T-cell (primary cell): Measurements from ENCODE around the gene ZNF268. TPM values are rescaled to one million over a fixed set of nuclear protein-coding genes. Genes with fewer than 3 reads are reported as not detected.

Experiments used
- ATAC-seq, 4 experiments: fragments of 200-7000 bp in 3 of 4; fragments of 150-1000 bp in 1 of 4; cut with Tn5 transposase; replicated peaks in 1 of 4; 1 replicate in 3 of 4; 2 replicates in 1 of 4; pipeline ENCODE4 v1.10.0; 2021; ENCODE audit warnings: moderate library complexity in 3 of 4, mild to moderate bottlenecking in 2 of 4, moderate number of reproducible peaks in 1 of 4
- CTCF ChIA-PET, 2 donors: fragments of 300-600 bp; sonication (Branson Sonifier 250); formaldehyde crosslinking; loops; one replicate each; lab custom pipeline; 2022; ENCODE audit warnings: antibody characterized with exemption in 2 of 2; lab: Charles Lee
- POLR2A ChIA-PET, 2 donors: fragments of 300-600 bp; sonication (Branson Sonifier 250); formaldehyde crosslinking; loops; one replicate each; lab custom pipeline; 2022; ENCODE audit warnings: antibody characterized with exemption in 2 of 2; lab: Charles Lee
- DNase-seq, 35 experiments: peaks; one replicate each; pipeline versions ENCODE4 v3.0.0 to v3.0.0-alpha.2; 2013 to 2023
- H3K27ac ChIP-seq: one replicate; pipeline ENCODE4 v1.5.1; 2013; ENCODE audit warnings: low read length
- H3K27me3 ChIP-seq, 2 experiments: replicated peaks in 1 of 2; 1 replicate in 1 of 2; 2 replicates in 1 of 2; pipeline versions ENCODE4 v1.6.1 to v1.7.0; 2013; ENCODE audit warnings: low read length in 1 of 2, mixed read lengths in 1 of 2; ENCODE audit not compliant: control insufficient read depth in 2 of 2, insufficient read depth in 2 of 2; ENCODE audit errors: extremely low read depth in 1 of 2
- H3K36me3 ChIP-seq, 2 donors: 1 replicate in 1 of 2; 2 replicates in 1 of 2; pipeline versions ENCODE4 v1.6.1 to v1.7.0; 2013; ENCODE audit warnings: low read length in 1 of 2; ENCODE audit not compliant: control insufficient read depth in 2 of 2, insufficient read depth in 1 of 2; ENCODE audit errors: extremely low read depth in 1 of 2
- H3K4me1 ChIP-seq, 2 experiments: 1 replicate in 1 of 2; 2 replicates in 1 of 2; pipeline versions ENCODE4 v1.6.1 to v1.7.0; 2013; ENCODE audit warnings: low read length in 2 of 2, mixed read lengths in 1 of 2; ENCODE audit not compliant: insufficient read depth in 2 of 2, control insufficient read depth in 1 of 2; ENCODE audit errors: extremely low read depth in 1 of 2
- H3K4me3 ChIP-seq, 2 donors: 1 replicate in 1 of 2; 2 replicates in 1 of 2; pipeline versions ENCODE4 v1.5.1 to v1.7.0; 2013; ENCODE audit warnings: mild to moderate bottlenecking in 2 of 2, low read length in 1 of 2, moderate library complexity in 1 of 2; ENCODE audit not compliant: control insufficient read depth in 1 of 2; ENCODE audit errors: extremely low read depth in 1 of 2
- H3K9me3 ChIP-seq: 2 replicates; pipeline ENCODE4 v1.7.0; 2013
- H3K27ac Mint-ChIP-seq, 2 donors: one replicate each; pipeline ENCODE4 v1.8.0; 2020 to 2021; ENCODE audit warnings: mild to moderate bottlenecking in 2 of 2, mixed read lengths in 2 of 2
- H3K27me3 Mint-ChIP-seq, 2 donors: one replicate each; pipeline ENCODE4 v1.8.0; 2021 to 2022; ENCODE audit warnings: mixed read lengths in 2 of 2
- H3K36me3 Mint-ChIP-seq: one replicate; pipeline ENCODE4 v1.8.0; 2021; ENCODE audit warnings: mixed read lengths
- H3K4me1 Mint-ChIP-seq, 3 donors: one replicate each; pipeline ENCODE4 v1.8.0; 2020 to 2022; ENCODE audit warnings: mixed read lengths in 3 of 3, mild to moderate bottlenecking in 1 of 3
- H3K4me3 Mint-ChIP-seq, 3 donors: one replicate each; pipeline ENCODE4 v1.8.0; 2020 to 2022; ENCODE audit warnings: mild to moderate bottlenecking in 3 of 3, mixed read lengths in 3 of 3, moderate library complexity in 3 of 3
- H3K9me3 Mint-ChIP-seq, 3 donors: one replicate each; pipeline ENCODE4 v1.8.0; 2020 to 2022; ENCODE audit warnings: mixed read lengths in 3 of 3
- WGBS: methylation state at CpG from one replicate; pipeline ENCODE4 v1.1.5; 2013; ENCODE audit warnings: missing lambda C conversion rate; ENCODE audit not compliant: insufficient coverage; 5-methylcytosine and 5-hydroxymethylcytosine counted together
- total RNA-seq, 35 experiments: library from RNA in 6 of 35; stranded (reverse) in 6 of 35; fragments of 120-200 nt in 1 of 35; gene quantifications; one replicate each; pipeline versions ENCODE4 v1.2.1 to v1.2.4 and lab custom pipeline; 2013 to 2026

Gene ZNF268
- total RNA-seq, 5 donors from 2014 or later (not counting 1 experiment from before 2014, with no cell fraction given) = 19.0 to 30.9 (median 27.7) TPM

GRCh38 chr12:133174901-133175300 is 6.4 kb upstream of the ZNF268 start:
- H3K27me3 ChIP-seq = peaks cover 0 to 15% of the 10 kb centered on the region in 2 experiments
- H3K27ac ChIP-seq = no peak overlapping the region
- Mint-ChIP-seq H3K27ac (no peak overlapping the region), H3K4me1 (no peaks in the 10 kb centered on the region), H3K9me3 (peaks cover 16 to 50% (median 50%) of the 10 kb centered on the region in 3 donors), H3K27me3 (no peaks in the 10 kb centered on the region), H3K36me3 (peaks cover 31% of the 10 kb centered on the region), H3K4me3 (no peak overlapping the region)
- no peaks in the 10 kb centered on the region for H3K36me3 ChIP-seq
- no peaks in the 10 kb centered on the region for H3K4me1 ChIP-seq
- WGBS = no CpG with 5 or more reads among the region's 1 CpG
- POLR2A ChIA-PET = no interaction called here
- CTCF ChIA-PET = no interaction called here
- ATAC-seq = no peak
- H3K9me3 ChIP-seq = no peaks in the 10 kb centered on the region
- DNase-seq = no peak
- H3K4me3 ChIP-seq = no peak overlapping the region

- POLR2A ChIA-PET = interaction anchor here in 1 of 2 donors (0.7 kb wide), 1 partner anchor 101 kb away, joined by 3 read pairs; no protein-coding TSS in a partner anchor
- H3K4me1 Mint-ChIP-seq = peaks cover 23 to 27% (median 26%) of the 10 kb centered on the region in 3 donors
- peak overlapping the region; percentile 88 for H3K27ac ChIP-seq
- no peaks in the 10 kb centered on the region for H3K27me3 ChIP-seq
- peaks cover 3 to 13% of the 10 kb centered on the region in 2 experiments for H3K4me1 ChIP-seq
- no CpG with 5 or more reads among the region's 8 CpGs for WGBS
- no peak overlapping the region for H3K4me3 ChIP-seq
- peak overlapping the region; percentile 42 to 98 (median 57) for H3K4me3 Mint-ChIP-seq
- DNase-seq = no peak
- peaks cover 25 to 62% (median 53%) of the 10 kb centered on the region in 3 donors for H3K9me3 Mint-ChIP-seq
- no peaks in the 10 kb centered on the region for H3K27me3 Mint-ChIP-seq
- H3K36me3 Mint-ChIP-seq = peaks cover 60% of the 10 kb centered on the region
- peaks cover 3% of the 10 kb centered on the region for H3K9me3 ChIP-seq
- ATAC-seq = no peak
- H3K36me3 ChIP-seq = peaks cover 18 to 28% of the 10 kb centered on the region in 2 donors
- no peak overlapping the region for H3K27ac Mint-ChIP-seq
- CTCF ChIA-PET = interaction anchor here (1.0 kb wide), 2 partner anchors 51 to 99 kb away, joined by 3 to 5 read pairs; partner anchors contain the start of genes ZNF10 (in 1 of the 2) and ZNF891 (in 1 of the 2)
These were observed 626 bp upstream of the ZNF268 start for GRCh38 chr12:133180669-133181068.

DNA sequence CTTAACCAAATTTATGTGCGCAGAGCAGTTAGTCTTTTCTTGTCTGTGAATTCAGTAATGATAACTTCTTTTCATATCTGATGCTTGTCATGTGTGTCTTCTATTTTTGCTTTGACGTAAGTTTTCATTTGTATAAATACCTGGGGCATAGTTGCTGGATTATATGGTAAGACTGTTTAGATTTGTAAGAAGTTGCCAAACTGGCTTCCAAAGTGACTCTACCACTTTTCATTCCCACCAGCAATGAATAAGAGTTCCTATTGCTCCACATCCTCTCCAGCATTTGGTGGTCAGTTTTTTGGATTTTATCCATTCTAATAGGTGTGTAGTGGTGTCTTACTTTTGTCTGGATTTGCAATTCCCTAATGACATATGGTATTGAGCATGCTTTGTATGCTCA is 8.9 kb downstream of the ZNF268 start:
- no CpG with 5 or more reads among the region's 2 CpGs for WGBS
- no peak overlapping the region for H3K27ac ChIP-seq
- no peak overlapping the region for H3K27ac Mint-ChIP-seq
- no peaks in the 10 kb centered on the region for H3K27me3 ChIP-seq
- CTCF ChIA-PET = no interaction called here
- H3K9me3 ChIP-seq = peaks cover 23% of the 10 kb centered on the region
- H3K27me3 Mint-ChIP-seq = no peaks in the 10 kb centered on the region
- H3K36me3 Mint-ChIP-seq = peaks cover 100% of the 10 kb centered on the region
- peak overlapping the region in 1 of 2 donors; percentile 46 for H3K4me3 ChIP-seq
- peaks cover 5 to 11% (median 6%) of the 10 kb centered on the region in 3 donors for H3K4me1 Mint-ChIP-seq
- peak overlapping the region in 2 of 3 donors; percentile 17 to 31 for H3K4me3 Mint-ChIP-seq
- peaks cover 0 to 3% of the 10 kb centered on the region in 2 experiments for H3K4me1 ChIP-seq
- peaks cover 49 to 92% of the 10 kb centered on the region in 2 donors for H3K36me3 ChIP-seq
- peaks cover 23 to 63% (median 59%) of the 10 kb centered on the region in 3 donors for H3K9me3 Mint-ChIP-seq
- ATAC-seq = no peak
- no peak for DNase-seq
- POLR2A ChIA-PET = no interaction called here

DNA sequence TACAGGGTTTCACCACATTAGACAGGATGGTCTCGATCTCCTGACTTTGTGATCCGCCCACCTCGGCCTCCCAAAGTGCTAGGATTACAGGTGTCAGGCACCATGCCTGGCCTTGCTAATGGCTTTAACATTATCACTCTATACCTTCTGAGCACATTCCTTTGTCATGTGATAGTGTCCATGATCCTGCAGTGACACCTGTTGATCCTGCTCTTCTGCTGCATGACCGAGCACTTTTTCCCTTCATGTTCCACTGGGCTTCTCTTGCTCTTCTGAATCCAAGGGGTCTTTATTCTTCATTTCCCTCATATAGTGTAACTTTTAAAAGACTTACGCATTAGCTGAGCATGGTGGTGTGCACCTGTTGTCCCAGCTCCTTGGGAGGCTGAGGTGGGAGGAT is 11.6 kb downstream of the ZNF268 start:
- Histone ChIP-seq H3K36me3 (peaks cover 52 to 84% of the 10 kb centered on the region in 2 donors), H3K27me3 (no peaks in the 10 kb centered on the region), H3K4me1 (peaks cover 0 to 3% of the 10 kb centered on the region in 2 experiments), H3K4me3 (peak overlapping the region in 1 of 2 donors; percentile 48), H3K27ac (no peak overlapping the region), H3K9me3 (peaks cover 27% of the 10 kb centered on the region)
- peak overlapping the region in 1 of 3 donors; percentile 17 for H3K4me3 Mint-ChIP-seq
- WGBS = 100% methylated on average over 4 of the region's 5 CpGs
- peaks cover 14 to 55% (median 51%) of the 10 kb centered on the region in 3 donors for H3K9me3 Mint-ChIP-seq
- DNase-seq (no peak), ATAC-seq (no peak)
- no peaks in the 10 kb centered on the region for H3K27me3 Mint-ChIP-seq
- ChIA-PET CTCF (interaction anchor here in 1 of 2 donors (0.6 kb wide), 1 partner anchor 230 kb away, joined by 3 read pairs; no protein-coding TSS in a partner anchor), POLR2A (no interaction called here)
- no peak overlapping the region for H3K27ac Mint-ChIP-seq
- H3K36me3 Mint-ChIP-seq = peaks cover 87% of the 10 kb centered on the region
- peaks cover 0 to 4% (median 1%) of the 10 kb centered on the region in 3 donors for H3K4me1 Mint-ChIP-seq

- ATAC-seq = no peak
- ChIA-PET CTCF (no interaction called here), POLR2A (no interaction called here)
- Histone ChIP-seq H3K4me3 (no peak overlapping the region), H3K4me1 (no peaks in the 10 kb centered on the region), H3K9me3 (peaks cover 47% of the 10 kb centered on the region), H3K27ac (no peak overlapping the region), H3K36me3 (peaks cover 0 to 30% of the 10 kb centered on the region in 2 donors), H3K27me3 (no peaks in the 10 kb centered on the region)
- no peaks in the 10 kb centered on the region for H3K4me1 Mint-ChIP-seq
- DNase-seq = no peak
- H3K4me3 Mint-ChIP-seq = no peak overlapping the region
- peaks cover 13 to 59% (median 37%) of the 10 kb centered on the region in 3 donors for H3K9me3 Mint-ChIP-seq
- H3K27ac Mint-ChIP-seq = no peak overlapping the region
- H3K36me3 Mint-ChIP-seq = peaks cover 68% of the 10 kb centered on the region
- no peaks in the 10 kb centered on the region for H3K27me3 Mint-ChIP-seq
- no CpG with 5 or more reads among the region's 2 CpGs for WGBS
These were observed 20.6 kb downstream of the ZNF268 start for GRCh38 chr12:133201888-133202287.

- H3K27me3 ChIP-seq = no peaks in the 10 kb centered on the region
- DNase-seq = no peak
- no CpG with 5 or more reads among the region's 2 CpGs for WGBS
- no peaks in the 10 kb centered on the region for H3K27me3 Mint-ChIP-seq
- ATAC-seq = no peak
- H3K4me3 ChIP-seq = peak overlapping the region in 1 of 2 donors; percentile 38
- H3K9me3 ChIP-seq = peaks cover 47% of the 10 kb centered on the region
- peak overlapping the region in 1 of 3 donors; percentile 36 for H3K4me3 Mint-ChIP-seq
- peaks cover 0 to 30% of the 10 kb centered on the region in 2 donors for H3K36me3 ChIP-seq
- H3K9me3 Mint-ChIP-seq = peaks cover 13 to 64% (median 37%) of the 10 kb centered on the region in 3 donors
- ChIA-PET CTCF (no interaction called here), POLR2A (no interaction called here)
- no peak overlapping the region for H3K27ac ChIP-seq
- no peaks in the 10 kb centered on the region for H3K4me1 Mint-ChIP-seq
- H3K4me1 ChIP-seq = no peaks in the 10 kb centered on the region
- H3K36me3 Mint-ChIP-seq = peaks cover 65% of the 10 kb centered on the region
- H3K27ac Mint-ChIP-seq = no peak overlapping the region
These were observed 21.4 kb downstream of the ZNF268 start for GRCh38 chr12:133202493-133203343.
